Stimulated activated CD4-positive, alpha-beta T cell treated with anti-CD3 and anti-CD28 coated beads, TNF-alpha, amount 100 ng/mL, for 1 hour (primary cell): ENCODE results near the gene MRM2.

Experiments used
- DNase-seq, 3 donors: peaks; one replicate each; pipeline ENCODE4 v3.0.0-alpha.2; 2020; ENCODE audit warnings: low read depth in 3 of 3, low spot score in 1 of 3

The MRM2 gene

GRCh38 chr7:2191016-2191415, 51.0 kb downstream of the MRM2 start:
- DNase-seq: no peak

- no peak for DNase-seq
Measured at GRCh38 chr7:2190531-2190930, 51.5 kb downstream of the MRM2 start.

- no peak for DNase-seq
Measured at GRCh38 chr7:2186166-2186565, 55.8 kb downstream of the MRM2 start.

GRCh38 chr7:2185715-2186114, 56.3 kb downstream of the MRM2 start:
- no peak for DNase-seq
